GM21576 (cell line): ENCODE data around the gene TNS2.
"Not testable (repeated sequence)": the region's sequence is repeated elsewhere in the genome, so short reads cannot be mapped to it uniquely, and the experiment has no call there.

Experiments used
- ATAC-seq: cut with Tn5 transposase; IDR thresholded peaks from one replicate; pipeline ENCODE4 v1.9.1; 2021; ENCODE audit warnings: mild to moderate bottlenecking, moderate library complexity; ENCODE audit not compliant: unreplicated experiment

The TNS2 gene

DNA sequence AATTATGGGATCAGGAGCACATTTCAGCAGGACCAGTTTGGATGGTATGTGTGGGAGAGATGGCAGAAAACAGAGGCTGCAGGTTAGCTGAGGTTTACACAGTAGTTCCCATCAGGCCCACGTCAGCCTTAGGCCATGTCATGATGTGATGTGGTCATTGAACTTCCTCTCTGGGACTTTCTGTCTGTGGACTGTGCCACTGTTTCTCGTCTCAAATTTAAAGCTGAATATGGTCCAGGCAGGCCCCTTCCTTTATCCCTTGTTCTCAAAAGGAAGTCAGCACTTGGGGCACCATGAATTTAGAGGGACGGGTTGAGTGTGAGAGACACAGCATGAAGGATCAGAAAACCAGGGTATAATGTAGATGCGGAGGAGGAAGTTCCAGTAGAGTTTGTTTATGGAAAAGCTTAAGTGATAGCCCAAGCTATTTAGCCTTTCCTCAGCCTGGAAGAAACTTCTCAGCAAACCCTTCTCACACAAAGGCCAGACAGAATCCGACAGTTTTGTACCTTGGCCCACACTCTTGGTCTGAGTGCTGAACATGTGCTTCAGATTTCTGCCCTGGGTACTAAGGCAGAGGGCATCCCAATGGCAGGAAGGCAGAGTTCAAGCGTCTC is 44.0 kb downstream of the TNS2 start:
- no peak for ATAC-seq

GRCh38 chr12:53094394-53094787 is 44.5 kb downstream of the TNS2 start:
- no peak for ATAC-seq

DNA sequence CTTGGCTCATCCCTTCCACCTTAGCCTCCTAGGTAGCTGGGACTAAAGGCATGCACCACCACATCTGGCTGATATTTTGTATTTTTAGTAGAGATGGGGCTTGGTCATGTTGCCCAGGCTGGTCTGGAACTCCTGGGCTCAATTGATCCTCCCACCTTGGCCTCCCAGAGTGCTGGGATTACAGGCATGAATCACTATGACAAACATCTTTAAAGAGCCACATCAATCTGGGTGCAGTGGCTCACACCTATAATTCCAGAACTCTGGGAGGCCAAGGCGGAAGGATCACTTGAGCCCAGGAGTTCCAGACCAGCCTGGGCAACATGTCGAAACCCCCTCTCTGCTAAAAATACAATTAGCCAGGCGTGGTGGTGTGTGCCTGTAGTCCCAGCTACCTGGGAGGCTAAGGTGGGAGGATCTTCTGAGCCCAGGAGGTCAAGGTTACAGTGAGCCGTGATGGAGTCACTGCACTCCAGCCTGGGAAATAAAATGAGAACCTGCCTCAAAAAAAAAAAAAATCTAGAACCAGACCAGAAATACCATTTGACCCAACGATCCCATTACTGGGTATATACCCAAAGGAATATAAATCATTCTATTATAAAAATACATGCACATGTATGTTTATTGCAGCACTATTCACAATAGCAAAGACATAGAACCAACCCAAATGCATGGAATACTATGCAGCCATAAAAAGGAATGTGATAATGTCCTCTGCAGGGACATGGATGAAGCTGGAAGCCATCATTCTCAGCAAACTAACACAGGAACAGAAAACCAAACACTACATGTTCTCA is 45.1 kb downstream of the TNS2 start:
- ATAC-seq, result not testable (repeated sequence)

DNA sequence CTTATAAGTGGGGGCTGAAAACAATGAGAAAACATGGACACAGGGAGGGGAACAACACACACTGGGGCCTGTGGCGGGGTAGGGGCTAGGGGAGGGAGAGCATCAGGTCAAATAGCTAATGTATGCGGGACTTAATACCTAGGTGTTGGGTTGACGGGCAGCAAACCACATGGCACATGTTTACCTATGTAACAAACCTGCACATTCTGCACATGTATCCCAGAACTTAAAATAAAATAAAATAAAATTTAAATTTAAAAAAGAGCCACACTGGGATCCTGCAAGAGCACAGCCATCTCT is 45.7 kb downstream of the TNS2 start:
- ATAC-seq, result not testable (repeated sequence)

DNA sequence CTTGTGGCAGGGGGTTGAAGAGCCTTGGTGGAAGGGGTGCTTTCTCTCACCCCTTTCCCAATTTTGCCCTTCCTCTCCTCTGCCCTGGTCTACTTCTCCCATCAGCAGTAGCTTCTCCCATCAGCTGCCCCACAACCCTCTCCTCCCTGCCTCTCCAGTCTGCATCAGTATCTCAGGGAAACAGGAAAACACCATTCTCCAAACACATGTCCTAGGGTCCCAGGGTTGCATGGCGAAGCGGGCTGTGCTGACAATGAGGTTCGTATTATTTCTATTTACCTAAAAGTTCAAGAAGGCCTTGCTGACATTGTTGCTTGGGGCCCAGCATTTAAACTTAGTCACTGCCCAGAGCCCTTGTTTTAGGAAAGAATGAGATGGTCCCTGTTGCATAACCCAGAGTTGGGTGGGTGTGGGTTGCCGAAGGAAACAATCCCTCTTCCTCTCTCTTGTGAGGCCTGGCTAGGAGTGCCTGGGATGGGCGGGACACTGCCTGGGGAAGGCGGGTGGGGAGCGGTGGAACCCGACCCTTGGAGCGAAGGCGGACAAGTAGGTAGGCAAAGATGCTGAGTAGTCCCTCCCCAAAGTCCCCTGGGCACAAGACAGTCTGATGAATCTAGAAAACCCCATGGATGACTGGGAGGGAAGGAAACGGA is 46.4 kb downstream of the TNS2 start:
- ATAC-seq, result no peak

DNA sequence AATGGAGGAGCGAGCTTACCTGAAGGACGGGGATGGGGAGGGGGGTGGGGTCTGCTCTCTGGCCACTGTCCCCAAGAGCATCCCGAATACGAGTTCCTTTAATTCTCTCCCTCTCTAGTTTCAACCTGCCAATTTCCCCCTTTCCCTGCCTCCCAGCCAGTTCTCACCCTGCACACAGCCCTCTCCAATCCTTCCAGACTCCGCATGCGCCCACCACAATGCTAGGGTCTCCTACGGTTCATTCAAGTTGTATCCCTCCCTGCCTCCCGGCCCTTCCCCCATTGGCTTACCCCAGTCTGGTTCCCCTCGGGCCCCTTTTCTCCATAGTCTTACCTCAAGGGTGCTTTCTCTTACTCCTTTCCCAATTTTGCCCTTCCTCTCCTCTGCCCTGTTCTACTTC is 46.9 kb downstream of the TNS2 start:
- no peak for ATAC-seq

- no peak for ATAC-seq
Measured at GRCh38 chr12:53097207-53097563, 47.3 kb downstream of the TNS2 start.

DNA sequence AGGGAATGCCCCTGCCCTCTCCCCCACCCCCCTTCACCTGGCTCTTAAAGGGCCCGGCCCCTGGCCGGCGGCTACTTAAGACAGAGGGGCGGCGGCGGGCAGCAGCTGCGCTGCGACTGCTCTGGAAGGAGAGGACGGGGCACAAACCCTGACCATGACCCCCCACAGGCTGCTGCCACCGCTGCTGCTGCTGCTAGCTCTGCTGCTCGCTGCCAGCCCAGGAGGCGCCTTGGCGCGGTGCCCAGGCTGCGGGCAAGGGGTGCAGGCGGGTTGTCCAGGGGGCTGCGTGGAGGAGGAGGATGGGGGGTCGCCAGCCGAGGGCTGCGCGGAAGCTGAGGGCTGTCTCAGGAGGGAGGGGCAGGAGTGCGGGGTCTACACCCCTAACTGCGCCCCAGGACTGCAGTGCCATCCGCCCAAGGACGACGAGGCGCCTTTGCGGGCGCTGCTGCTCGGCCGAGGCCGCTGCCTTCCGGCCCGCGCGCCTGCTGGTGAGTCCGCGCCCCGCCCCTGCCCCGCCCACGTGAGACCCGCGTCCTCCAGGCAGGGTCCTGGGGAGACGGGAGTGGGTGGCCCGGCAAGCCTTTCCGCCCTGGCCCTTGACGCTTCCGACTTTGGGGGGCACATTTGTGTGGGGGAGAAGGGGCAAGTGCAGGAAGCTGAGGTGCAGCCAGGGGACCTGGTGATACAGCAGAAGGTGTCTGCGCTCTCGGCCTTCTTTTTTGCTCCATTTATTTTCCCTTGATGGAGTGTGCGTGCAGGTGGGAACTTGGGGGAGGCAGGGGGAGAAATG is 47.9 kb downstream of the TNS2 start, which contains the start of gene IGFBP6:
TSS of gene IGFBP6 (plus strand) at position 104 of the 790 bp plus-strand sequence. CDS start at position 155, 51 bp downstream.
- no peak for ATAC-seq

- no peak for ATAC-seq
Measured at GRCh38 chr12:53098354-53098981, 48.6 kb downstream of the TNS2 start.

- no peak for ATAC-seq
Measured at GRCh38 chr12:53099071-53099882, 49.4 kb downstream of the TNS2 start.

DNA sequence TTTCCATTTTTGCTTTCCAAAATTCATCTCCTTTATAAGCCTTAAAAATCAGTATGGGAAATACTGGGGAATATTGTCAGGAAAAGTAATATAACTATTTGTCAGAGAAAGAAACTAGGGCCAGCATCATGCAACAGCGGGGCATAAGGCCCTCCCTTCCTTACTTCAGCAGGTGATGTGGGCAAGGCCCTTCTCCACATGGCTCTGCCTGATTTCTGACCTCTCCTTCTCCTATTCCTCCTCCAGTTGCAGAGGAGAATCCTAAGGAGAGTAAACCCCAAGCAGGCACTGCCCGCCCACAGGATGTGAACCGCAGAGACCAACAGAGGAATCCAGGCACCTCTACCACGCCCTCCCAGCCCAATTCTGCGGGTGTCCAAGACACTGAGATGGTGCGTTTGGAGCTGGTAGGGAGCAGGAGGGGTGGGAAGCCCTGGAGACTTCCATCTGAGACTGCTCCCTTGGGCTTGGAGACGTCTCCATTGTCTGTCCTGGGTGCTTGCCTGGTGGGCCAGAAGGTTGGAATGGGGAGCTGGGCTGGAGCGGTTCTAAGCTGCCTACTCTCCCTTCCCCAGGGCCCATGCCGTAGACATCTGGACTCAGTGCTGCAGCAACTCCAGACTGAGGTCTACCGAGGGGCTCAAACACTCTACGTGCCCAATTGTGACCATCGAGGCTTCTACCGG is 50.7 kb downstream of the TNS2 start:
- no peak for ATAC-seq

- ATAC-seq, result no peak
Measured at GRCh38 chr12:53101266-53101665, 51.4 kb downstream of the TNS2 start.

GRCh38 chr12:53101931-53102781 is 52.3 kb downstream of the TNS2 start:
- no peak for ATAC-seq

GRCh38 chr12:53102883-53103807 is 53.3 kb downstream of the TNS2 start, which contains the start of gene SOAT2:
Gene SOAT2, plus strand, starts transcription at chr12:53103486. Its CDS starts 92 bp downstream, at chr12:53103578.
- no peak for ATAC-seq

DNA sequence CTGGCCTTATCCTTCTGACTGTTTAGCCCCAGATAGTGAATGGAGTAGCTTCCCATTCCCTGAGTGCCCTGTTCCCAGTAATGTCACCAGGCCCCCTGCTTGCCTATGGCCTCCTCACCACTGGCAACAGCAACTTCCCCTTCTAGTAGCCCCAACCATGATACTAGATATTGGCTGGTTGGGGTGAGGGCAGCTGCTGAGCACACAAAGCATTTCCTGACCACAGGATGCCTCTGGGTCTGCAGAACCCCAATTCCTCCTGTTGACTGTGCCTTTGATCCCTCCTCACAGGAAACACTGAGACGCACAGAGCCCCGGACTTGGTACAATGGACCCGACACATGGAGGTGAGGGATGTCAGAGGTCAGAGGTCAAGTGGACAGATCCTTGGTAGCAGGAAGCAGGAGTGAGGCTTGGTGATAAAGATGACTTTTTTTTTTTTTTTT is 54.0 kb downstream of the TNS2 start:
- ATAC-seq, result no peak

DNA sequence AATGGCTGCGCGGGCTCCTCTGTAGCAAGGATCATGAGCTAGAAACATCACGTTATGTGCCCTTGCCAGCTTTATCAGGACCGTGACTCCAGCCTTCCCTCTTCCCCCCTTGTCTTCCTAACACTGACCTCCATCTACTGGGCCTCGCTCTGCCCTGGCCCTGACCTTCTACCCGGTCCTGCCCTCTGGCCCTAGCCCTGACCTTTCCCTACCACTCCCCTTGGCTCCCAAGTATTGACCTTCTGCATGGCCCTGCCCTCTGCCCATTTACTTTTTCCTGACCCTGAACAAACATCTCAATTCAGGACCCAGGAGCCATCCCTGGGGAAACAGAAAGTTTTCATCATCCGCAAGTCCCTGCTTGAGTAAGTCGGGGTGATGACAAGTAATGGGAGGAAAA is 55.4 kb downstream of the TNS2 start:
- no peak for ATAC-seq

DNA sequence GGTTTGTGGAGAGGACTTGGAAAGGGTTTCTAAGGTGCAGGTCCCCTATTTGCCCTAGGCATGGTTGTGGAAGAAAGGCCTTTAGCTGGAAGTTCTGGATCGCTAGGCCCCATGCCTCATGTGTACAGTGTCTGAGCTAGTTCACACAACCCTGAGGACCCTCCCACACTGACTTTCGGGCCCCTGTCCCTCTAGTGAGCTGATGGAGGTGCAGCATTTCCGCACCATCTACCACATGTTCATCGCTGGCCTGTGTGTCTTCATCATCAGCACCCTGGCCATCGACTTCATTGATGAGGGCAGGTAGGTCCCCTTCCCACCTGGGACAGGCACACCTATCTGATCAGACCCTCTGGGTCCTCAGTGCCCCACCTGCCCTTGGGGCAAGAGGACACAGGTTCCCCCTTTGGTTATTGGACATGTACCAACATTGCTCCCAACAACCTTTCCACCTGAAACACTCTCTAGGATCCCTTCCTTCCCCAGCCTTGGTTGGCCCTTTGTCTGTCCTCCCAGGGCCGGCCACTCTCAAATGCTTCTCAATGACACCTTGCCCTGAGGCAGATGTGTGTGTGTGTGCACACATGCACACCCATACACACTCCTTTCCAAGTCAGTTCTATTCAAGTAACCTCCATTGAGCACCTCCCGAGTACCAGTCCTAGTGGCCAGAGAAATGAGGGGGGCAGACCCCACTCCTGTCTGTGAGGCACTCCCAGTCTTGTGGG is 56.0 kb downstream of the TNS2 start:
- ATAC-seq, result no peak
